HFF-Myc (cell line): Measurements from ENCODE around the gene ANO8.

ENCODE experiments used
- DNase-seq: peaks from one replicate; pipeline ENCODE4 v3.0.0-alpha.2; 2011; ENCODE audit warnings: low read depth; ENCODE audit errors: extremely low read depth
- H3K4me3 ChIP-seq: replicated peaks from 2 replicates; pipeline ENCODE4 v1.5.1; 2011; ENCODE audit warnings: low read depth, mild to moderate bottlenecking, control low read depth, low read length
- TF ChIP-seq, protein P1 (sequence below): IDR thresholded peaks from 2 replicates; pipeline ENCODE4 v1.5.1; 2012; ENCODE audit warnings: mild to moderate bottlenecking, low read depth, low read length, control low read depth; ENCODE audit errors: missing control alignments

The ANO8 gene, protein sequence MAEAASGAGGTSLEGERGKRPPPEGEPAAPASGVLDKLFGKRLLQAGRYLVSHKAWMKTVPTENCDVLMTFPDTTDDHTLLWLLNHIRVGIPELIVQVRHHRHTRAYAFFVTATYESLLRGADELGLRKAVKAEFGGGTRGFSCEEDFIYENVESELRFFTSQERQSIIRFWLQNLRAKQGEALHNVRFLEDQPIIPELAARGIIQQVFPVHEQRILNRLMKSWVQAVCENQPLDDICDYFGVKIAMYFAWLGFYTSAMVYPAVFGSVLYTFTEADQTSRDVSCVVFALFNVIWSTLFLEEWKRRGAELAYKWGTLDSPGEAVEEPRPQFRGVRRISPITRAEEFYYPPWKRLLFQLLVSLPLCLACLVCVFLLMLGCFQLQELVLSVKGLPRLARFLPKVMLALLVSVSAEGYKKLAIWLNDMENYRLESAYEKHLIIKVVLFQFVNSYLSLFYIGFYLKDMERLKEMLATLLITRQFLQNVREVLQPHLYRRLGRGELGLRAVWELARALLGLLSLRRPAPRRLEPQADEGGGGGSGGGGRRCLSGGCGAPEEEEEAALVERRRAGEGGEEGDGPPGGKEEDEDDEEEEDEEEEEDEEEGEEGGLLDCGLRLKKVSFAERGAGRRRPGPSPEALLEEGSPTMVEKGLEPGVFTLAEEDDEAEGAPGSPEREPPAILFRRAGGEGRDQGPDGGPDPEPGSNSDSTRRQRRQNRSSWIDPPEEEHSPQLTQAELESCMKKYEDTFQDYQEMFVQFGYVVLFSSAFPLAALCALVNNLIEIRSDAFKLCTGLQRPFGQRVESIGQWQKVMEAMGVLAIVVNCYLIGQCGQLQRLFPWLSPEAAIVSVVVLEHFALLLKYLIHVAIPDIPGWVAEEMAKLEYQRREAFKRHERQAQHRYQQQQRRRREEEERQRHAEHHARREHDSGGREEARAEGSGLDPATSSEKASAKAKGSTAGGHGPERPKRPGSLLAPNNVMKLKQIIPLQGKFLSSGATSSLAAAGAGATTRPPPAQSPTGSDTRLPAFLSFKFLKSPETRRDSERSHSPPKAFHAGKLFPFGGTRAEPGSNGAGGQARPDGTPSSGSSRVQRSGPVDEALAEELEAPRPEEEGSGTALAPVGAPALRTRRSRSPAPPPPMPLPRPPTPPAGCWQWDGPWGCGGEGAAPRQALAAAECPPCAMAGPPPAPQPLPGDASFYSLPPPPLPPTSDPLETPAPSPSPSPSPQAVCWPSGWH

DNA sequence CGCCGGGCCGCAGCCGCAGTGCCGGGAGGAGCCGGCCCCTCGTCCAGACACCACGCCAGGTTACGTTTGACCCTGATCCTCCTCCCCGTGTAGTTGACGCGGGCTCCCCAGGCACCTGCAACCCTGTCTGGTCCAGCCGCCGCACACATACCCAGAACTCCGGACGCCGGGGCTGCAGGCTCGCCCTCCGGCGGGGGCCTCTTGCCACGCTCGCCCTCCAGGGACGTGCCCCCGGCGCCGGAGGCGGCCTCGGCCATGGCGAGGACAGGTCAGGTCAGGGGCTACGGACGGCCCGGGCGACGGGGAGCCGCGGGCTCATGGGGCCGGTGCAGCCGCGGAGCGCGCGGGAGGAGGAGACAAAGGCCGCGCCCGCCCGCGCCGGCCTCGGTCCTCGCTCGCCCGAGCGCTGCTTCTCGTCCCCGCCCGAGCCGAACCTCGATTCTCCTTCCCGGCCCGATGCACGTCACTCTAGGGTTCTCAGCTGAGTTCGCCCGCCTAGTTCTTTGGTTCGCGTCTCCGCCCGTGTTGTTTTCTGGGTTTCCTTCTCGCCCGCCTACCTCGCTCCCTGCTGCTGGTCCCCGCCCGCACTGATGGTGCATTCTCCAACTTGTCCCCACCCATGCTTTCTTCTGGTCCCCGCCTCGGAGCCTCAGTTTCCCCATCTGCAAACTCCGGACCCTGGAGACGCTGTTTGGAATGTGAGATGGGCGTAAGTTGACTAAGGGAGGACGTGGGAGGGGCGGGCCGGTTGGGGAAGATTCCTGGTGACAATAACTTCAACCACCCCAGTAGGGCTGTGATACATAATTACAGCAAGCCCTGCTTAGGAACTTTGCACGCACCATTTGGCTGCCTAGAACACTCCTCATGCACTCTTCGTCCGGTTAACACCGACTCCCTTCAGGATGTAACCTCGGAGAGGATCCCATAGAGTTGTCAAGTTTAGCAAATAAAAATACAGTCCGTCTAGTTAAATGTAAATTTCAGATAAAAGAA is at the start of gene ANO8:
Gene ANO8, minus strand, starts transcription at position 442 of the 996 bp plus-strand sequence. Its CDS starts 185 bp downstream, at position 257.
- DNase-seq: peak; percentile 95
- peak within 1 kb of the TSS; percentile 69 for H3K4me3 ChIP-seq
- TF ChIP-seq, protein P1, sequence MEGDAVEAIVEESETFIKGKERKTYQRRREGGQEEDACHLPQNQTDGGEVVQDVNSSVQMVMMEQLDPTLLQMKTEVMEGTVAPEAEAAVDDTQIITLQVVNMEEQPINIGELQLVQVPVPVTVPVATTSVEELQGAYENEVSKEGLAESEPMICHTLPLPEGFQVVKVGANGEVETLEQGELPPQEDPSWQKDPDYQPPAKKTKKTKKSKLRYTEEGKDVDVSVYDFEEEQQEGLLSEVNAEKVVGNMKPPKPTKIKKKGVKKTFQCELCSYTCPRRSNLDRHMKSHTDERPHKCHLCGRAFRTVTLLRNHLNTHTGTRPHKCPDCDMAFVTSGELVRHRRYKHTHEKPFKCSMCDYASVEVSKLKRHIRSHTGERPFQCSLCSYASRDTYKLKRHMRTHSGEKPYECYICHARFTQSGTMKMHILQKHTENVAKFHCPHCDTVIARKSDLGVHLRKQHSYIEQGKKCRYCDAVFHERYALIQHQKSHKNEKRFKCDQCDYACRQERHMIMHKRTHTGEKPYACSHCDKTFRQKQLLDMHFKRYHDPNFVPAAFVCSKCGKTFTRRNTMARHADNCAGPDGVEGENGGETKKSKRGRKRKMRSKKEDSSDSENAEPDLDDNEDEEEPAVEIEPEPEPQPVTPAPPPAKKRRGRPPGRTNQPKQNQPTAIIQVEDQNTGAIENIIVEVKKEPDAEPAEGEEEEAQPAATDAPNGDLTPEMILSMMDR: no peak

DNA sequence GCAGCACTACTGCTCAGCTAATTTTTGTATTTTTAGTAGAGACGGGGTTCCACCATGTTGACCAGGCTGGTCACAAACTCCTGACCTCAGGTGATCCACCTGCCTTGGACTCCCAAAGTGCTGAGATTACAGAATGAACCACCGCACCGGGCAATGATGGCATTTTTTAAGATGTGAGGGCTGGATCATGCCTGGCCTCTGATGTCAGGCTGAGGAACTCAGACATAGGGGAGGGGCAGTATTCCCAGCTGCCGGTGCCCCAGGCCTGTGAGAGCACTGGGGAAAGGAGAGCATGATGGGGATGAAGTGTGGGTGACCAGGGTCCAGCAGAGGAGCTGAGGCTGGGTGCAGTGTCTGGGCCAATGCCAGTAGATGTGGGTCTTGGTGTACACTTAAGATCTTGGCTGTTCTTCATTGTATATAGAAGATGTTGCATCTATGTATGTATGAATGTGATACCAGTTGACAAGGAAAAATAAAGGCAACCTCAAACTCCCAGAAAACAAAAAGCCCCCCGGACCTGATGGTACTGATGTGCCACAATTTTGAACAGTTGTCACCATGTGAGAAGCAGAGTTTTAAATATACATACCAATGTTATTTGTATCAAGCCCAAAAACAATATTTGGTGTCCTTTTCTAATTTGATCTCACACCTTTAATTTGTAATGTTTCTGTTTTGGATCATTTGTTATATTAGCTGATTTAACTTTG is 45.9 kb upstream of the ANO8 start:
- no peak overlapping the region for H3K4me3 ChIP-seq
- DNase-seq: no peak
- TF ChIP-seq, protein P1: no peak

DNA sequence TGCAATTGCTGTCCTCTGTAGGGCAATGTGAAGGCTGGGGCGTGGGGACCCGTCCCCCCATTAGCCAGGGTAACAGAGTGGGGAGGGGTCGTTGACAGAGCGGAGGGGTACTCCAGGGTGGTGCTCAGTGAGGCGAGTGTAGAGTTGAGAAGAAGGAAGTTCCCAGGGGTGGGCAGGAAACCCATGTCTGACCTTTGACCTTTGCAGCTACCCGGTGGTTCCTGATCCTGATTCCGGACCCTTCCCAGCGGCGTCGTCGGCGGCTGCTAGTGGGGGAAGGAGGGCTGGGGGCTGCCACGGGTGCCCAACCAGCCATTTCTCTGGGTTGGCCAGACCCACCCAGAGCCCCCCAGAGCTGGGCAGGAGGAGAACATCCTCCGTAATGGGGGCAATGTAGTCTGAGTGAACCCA is 44.6 kb upstream of the ANO8 start:
- no peak overlapping the region for H3K4me3 ChIP-seq
- no peak for DNase-seq
- TF ChIP-seq, protein P1: no peak

DNA sequence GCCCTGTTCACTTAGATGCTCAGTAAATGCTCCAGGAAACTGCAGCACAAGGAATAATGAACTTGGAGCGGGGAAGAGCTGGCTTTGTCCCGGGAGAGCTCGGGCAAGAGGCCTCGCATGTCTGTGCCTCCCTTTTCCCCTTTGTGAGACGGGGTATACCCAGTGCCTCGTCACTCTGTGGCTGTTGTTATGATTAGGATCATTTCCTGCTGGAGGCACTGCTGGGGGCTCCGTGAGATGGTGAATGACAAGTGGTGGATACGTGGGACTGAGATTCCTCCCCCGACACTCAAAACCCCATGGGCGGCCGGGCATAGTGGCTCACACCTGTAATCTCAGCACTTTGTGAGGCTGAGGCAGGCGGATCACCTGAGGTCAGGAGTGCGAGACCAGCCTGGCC is 43.6 kb upstream of the ANO8 start:
- TF ChIP-seq, protein P1: no peak
- DNase-seq: no peak
- H3K4me3 ChIP-seq: no peak overlapping the region

DNA sequence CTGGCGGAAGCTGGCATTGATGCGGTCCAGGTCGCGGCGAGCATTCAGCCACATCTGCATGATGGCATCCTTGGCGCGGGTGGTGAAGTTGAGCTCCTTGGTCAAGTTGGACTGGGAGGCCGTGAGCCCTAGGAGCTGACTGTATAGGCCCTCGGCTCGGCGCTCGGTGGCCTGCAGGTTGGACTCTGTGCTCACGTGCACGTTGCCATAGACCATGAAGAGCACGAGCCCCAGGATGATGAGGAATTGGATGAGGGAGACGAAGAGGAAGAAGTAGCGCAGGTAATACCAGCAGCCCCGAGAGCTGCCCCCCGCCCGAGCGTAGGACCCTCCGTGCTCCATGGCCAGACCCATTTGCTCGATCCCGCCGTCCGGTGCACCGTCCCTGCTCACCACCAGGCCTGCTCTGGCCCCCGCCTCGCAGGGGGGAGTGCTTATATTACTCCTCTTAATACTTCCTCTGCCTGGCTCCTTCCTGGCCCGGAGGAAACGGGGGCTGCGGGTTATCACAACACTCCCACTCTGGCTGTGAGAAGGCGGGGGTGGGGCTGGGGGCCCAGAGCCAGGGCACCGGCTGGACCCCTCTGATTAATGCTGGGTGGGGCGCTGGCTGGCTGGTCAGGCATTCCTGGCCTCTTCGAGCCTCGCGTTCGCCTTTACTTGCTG is 42.4 kb upstream of the ANO8 start, which contains the start of gene PLVAP:
Gene PLVAP, minus strand, starts transcription at position 408 of the 666 bp plus-strand sequence. Its CDS starts 54 bp downstream, at position 354.
- DNase-seq: no peak
- H3K4me3 ChIP-seq: no peak within 1 kb of the TSS
- TF ChIP-seq, protein P1: no peak
